ENCODE results near the gene CPZ.

CPZ gene

DNA sequence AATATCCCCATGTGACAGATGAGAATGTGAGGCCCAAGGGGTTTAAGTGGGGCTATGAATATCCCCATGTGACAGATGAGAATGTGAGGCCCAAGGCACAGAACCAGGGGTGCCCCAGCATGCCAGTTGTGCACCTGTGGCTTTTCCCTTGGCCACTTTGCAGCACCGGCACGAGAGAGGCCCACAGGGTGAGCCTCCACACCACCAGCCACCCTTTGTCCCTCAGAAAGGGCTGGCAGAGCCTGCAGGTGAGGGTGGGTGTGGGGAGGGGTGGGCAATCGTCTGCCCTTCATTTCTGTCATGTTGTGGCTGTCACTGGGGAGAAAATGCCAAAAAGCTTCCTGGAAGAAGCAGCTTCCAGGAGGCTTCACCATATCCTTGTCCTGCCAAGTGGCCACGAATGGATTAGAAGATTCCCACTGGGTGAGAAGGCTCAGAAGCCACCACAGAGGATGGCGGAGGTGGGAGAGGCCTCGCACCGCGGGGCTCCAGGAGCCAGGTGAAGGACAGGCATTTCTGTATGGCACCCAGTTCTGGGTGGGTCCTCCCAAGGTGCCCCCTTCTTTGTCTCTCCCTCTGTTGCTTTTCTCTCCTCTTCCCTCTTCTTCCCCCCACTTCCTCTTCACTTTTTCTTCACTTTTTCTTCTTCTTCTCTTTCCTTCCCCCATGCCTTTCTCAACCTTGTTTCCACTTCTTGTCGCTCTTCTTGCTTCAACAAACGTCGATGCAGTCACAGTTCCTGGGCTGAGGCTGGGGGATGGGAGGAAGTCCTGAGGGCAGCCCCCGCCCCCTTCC is 12.8 kb upstream of the CPZ start:
- in situ Hi-C loops (cut with HindIII; ENCODE audit: low sequenced_read_pairs), result loop anchor here (5.0 kb wide), 1 partner anchor 87 kb away; no protein-coding TSS in a partner anchor

DNA sequence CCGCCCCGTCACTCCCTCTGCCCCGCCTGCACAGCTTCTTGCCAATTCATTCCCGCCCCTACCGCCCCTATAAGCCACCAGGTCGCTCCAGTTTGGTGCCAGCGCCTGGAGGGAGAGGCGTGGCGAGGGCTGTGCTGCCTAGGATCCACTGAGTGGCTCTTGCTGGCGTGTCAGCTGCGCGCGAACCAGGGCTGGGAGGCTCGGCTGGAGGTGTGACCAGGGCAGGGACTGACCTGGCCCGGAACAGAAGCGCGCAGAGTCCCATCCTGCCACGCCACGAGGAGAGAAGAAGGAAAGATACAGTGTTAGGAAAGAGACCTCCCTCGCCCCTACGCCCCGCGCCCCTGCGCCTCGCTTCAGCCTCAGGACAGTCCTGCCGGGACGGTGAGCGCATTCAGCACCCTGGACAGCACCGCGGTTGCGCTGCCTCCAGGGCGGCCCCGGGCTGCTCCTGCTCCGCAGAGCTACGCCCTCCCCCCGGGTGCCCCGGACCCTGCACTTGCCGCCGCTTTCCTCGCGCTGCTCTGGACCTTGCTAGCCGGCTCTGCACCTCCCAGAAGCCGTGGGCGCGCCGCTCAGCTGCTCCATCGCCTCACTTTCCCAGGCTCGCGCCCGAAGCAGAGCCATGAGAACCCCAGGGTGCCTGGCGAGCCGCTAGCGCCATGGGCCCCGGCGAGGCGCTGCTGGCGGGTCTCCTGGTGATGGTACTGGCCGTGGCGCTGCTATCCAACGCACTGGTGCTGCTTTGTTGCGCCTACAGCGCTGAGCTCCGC is 12.1 kb upstream of the CPZ start, which contains the start of gene GPR78:
GPR78 (plus strand) TSS at position 72 of the 773 bp plus-strand sequence; CDS start at position 663, 591 bp downstream.
- in situ Hi-C loops (cut with HindIII; ENCODE audit: low sequenced_read_pairs), result no loop called here

DNA sequence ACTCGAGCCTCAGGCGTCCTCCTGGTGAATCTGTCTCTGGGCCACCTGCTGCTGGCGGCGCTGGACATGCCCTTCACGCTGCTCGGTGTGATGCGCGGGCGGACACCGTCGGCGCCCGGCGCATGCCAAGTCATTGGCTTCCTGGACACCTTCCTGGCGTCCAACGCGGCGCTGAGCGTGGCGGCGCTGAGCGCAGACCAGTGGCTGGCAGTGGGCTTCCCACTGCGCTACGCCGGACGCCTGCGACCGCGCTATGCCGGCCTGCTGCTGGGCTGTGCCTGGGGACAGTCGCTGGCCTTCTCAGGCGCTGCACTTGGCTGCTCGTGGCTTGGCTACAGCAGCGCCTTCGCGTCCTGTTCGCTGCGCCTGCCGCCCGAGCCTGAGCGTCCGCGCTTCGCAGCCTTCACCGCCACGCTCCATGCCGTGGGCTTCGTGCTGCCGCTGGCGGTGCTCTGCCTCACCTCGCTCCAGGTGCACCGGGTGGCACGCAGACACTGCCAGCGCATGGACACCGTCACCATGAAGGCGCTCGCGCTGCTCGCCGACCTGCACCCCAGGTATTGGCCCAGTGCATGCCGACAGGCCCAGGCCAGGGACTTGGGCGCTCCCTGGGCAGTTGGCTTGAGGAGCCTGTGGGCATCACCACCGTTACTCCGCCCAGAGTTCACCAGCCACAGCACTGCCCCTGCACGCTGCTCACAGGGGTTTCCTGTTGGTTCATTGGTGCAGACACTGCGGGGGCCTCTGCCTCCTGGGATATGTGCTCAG is 11.3 kb upstream of the CPZ start:
- in situ Hi-C loops (cut with HindIII; ENCODE audit: low sequenced_read_pairs), result no loop called here

DNA sequence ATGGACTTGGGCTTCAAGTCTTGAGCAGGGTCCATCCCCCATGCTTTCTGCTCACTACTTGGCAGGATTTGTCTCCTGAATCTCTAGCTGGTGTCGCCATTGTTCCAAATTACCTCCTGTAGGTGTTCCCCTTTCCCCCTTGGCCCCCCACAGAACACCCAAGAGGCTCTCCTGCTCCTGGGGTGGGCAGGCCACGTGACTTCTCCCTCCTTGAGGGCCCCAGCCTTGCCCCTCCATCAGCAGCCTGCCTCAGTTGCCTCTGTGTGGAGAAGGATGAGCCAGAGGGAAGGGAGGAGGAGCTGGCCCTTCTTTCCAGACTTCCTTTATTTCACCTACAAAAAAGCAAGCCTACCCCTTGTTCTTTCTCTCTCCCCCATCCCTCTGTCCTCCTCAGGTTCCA is 10.5 kb upstream of the CPZ start:
- in situ Hi-C loops (cut with HindIII; ENCODE audit: low sequenced_read_pairs), result no loop called here

DNA sequence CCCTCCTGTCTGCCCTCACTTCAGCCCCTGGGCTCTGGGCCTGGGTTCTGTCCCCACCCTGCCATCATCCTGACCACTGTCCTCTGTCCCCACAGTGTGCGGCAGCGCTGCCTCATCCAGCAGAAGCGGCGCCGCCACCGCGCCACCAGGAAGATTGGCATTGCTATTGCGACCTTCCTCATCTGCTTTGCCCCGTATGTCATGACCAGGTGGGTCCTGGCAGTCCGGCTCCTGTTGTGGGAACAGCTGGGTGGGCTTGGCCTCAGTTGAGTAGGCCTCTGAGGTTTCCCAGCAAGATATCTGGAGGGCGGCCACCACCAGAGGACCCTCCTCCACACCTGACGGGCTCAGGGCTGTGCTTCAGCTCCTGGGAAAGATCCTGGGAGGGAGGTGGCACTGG is 10.1 kb upstream of the CPZ start:
- in situ Hi-C loops (cut with HindIII; ENCODE audit: low sequenced_read_pairs), result no loop called here

DNA sequence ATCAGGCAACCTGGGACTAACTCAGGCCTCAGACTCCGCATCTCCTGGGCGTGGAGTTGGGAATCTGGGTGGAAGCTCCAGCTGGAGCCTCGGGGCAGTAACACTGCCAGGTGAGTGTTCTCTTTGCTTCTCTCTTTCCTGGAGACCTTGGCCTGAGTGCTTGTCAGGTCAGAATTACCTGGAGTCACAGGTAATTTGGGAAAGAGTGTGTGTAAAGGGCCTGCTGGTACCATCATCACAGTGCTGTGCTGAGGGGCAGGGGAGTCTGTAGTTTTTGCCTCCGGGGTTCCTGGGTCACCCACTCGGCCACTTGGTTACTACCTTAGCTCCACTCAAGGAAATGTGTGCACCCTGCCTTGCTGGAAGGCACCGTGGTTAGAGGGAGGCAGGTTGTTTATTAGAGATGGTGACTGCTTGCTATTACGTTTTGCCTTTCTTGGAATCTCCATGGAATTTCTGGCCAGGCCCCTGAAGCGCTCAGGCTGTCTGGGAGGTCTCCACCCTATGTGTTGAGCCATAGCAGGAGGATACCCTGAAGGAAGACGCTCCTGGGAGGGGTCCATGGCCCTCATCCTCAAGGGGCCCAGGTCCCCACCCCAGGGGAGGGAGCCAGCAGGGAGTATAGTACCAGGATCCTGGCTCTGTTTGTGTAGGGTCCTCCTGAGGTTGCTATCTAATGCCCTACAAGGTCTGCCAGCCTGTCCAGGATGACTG is 9.5 kb upstream of the CPZ start:
- in situ Hi-C loops (cut with HindIII; ENCODE audit: low sequenced_read_pairs), result no loop called here

GRCh38 chr4:8583655-8584025 is 8.9 kb upstream of the CPZ start:
- in situ Hi-C loops (cut with HindIII; ENCODE audit: low sequenced_read_pairs), result no loop called here

- in situ Hi-C loops (cut with HindIII; ENCODE audit: low sequenced_read_pairs), result no loop called here
Measured at GRCh38 chr4:8585186-8585585, 7.4 kb upstream of the CPZ start.

DNA sequence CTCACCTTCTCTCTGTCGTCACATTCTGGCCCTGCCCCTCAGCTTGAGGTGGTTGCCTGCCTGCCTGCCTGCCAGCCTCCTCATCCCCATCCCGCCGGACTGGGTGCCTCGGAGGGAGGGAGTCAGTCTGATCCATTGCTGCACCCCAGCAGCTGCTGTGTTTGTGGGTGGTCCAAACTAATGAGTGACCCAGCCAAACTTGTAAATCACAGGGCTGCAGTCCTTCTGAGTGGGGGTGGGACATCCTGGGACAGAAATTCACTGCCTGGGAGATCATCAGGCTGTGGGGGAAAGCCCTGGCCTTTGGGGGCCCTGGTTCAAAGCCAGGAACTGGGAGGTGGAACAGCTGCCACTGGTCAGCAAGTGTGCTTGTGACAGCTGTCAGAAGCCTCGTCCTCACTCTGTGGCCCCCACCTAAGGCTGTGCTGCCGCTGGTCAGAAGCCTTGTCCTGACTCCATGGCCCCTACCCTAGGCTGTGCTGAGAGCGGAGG is 6.8 kb upstream of the CPZ start:
- in situ Hi-C loops (cut with HindIII; ENCODE audit: low sequenced_read_pairs), result no loop called here

GRCh38 chr4:8586246-8586645 is 6.3 kb upstream of the CPZ start:
- in situ Hi-C loops (cut with HindIII; ENCODE audit: low sequenced_read_pairs), result no loop called here

DNA sequence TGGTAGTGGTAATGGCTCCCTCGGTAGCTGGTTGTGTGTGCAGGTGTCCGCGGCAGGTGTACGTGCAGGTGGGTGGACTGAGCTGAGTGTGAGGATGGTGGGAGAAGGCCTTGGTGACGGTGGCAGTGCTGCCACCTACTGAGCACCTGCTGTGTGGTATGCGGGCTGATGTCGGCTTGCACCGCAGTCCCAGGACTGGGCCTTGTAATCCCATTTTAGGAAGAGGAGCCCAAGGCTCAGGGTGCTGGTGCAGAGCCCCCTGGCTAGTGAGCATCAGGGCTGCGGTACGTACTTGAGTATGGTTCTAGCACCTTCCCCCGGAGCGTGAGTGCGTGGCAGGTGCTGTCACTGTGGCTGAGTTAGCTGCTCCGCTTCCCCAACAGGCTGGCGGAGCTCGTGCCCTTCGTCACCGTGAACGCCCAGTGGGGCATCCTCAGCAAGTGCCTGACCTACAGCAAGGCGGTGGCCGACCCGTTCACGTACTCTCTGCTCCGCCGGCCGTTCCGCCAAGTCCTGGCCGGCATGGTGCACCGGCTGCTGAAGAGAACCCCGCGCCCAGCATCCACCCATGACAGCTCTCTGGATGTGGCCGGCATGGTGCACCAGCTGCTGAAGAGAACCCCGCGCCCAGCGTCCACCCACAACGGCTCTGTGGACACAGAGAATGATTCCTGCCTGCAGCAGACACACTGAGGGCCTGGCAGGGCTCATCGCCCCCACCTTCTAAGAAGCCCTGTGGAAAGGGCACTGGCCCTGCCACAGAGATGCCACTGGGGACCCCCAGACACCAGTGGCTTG is 5.7 kb upstream of the CPZ start:
- in situ Hi-C loops (cut with HindIII; ENCODE audit: low sequenced_read_pairs), result no loop called here

DNA sequence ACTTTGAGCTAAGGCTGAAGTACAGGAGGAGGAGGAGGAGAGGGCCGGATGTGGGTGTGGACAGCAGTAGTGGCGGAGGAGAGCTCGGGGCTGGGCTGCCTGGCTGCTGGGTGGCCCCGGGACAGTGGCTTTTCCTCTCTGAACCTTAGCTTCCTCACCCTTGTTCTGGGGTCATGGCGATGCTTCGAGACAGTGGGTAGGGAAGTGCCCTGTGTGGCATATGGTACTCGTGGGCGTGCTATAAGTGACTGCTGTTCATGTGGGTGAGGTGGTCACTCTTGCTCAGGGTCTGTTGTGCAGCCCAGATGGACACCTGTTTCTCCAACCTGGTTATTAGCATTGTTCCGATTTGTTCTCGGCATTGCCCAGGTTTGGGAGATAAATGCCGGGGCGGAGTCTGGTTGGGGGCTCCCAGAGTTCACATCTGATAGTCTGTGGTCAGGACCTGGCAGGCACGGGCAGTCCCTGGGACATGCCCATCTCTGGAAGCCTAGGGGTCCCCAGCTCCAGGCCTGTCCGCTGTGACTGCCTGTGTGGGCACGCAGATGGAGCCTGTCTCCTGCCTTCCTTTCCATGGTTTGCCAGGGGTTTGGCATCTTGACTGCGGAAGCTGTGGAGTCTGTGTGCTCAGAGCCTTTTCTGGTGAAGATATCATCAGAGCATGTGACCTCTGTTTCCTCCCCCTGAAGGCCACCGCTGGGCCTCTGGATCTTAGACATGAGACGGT is 4.9 kb upstream of the CPZ start:
- in situ Hi-C loops (cut with HindIII; ENCODE audit: low sequenced_read_pairs), result no loop called here

DNA sequence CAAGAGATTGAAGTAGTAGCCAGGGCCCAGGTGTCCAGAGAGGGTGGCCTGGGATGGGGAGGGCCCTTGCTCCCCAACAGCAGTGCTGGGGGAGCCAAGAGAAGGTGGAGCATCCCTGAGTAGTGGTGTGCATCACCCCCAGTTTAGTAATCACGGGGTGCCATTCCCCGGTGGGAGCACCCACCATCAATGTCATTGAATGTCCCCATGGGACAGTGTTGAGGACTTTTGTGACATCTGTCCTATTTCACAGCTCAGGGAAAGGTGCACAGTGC is 4.4 kb upstream of the CPZ start:
- in situ Hi-C loops (cut with HindIII; ENCODE audit: low sequenced_read_pairs), result no loop called here

DNA sequence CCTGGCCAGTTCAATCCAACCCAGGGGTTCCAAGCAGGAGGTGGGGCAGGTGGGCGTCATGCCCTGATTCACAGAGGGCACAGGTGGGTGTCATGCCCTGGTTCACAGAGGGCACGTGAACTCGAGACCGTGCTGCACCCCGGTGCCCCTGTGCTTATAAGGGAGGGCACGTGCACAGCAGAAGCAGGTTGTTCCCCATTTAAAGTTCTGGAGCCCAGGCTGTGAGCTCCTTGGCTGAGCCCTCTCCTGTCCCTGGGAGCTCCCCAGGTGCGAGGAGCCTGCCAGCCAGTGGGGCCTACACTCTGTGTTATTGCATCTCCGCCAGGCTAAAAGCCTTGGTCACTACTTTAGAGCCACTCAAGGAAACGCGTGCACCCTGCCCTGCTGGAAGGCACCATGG is 3.2 kb upstream of the CPZ start:
- in situ Hi-C loops (cut with HindIII; ENCODE audit: low sequenced_read_pairs), result no loop called here

- in situ Hi-C loops (cut with HindIII; ENCODE audit: low sequenced_read_pairs), result no loop called here
Measured at GRCh38 chr4:8589823-8590545, 2.6 kb upstream of the CPZ start.

GRCh38 chr4:8590546-8590880 is 2.1 kb upstream of the CPZ start:
- in situ Hi-C loops (cut with HindIII; ENCODE audit: low sequenced_read_pairs), result no loop called here

- in situ Hi-C loops (cut with HindIII; ENCODE audit: low sequenced_read_pairs), result no loop called here
Measured at GRCh38 chr4:8591114-8591513, 1.5 kb upstream of the CPZ start.

- in situ Hi-C loops (cut with HindIII; ENCODE audit: low sequenced_read_pairs), result no loop called here
Measured at GRCh38 chr4:8591626-8592365, 769 bp upstream of the CPZ start.

Data from endothelial cell of hepatic sinusoid (primary cell).